Stimulated activated CD4-positive, alpha-beta T cell treated with anti-CD3 and anti-CD28 coated beads, Interleukin-4, amount 100 ng/mL, for 1 hour (primary cell): ENCODE data around the gene JCHAIN.
"Not testable (repeated sequence)": the region's sequence is repeated elsewhere in the genome, so short reads cannot be mapped to it uniquely, and the experiment has no call there.

Experiments
- DNase-seq: peaks from one replicate; pipeline ENCODE4 v3.0.0-alpha.2; 2020

JCHAIN gene

DNA sequence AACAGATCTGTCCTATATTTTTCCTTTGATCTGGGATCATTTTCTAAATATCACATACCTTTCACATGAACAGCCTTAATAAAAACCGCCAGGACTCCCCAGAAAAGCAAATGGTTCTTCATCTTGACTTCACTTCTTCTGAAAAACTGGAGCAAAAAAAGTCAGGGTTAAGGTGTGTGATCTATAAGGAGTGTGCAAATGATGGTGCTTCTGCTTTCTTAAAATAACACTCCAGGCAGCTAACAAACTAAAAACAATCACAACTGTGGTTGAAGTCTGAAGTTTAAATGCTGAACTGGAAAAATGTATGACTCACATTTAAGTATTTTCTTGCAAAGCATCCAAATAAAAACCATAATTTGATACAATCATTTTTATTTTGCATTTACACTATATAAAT lies at the start of gene JCHAIN:
TSS of gene JCHAIN (minus strand) at position 140 of the 400 bp plus-strand sequence. CDS start at position 122, 18 bp downstream.
- no peak for DNase-seq

DNA sequence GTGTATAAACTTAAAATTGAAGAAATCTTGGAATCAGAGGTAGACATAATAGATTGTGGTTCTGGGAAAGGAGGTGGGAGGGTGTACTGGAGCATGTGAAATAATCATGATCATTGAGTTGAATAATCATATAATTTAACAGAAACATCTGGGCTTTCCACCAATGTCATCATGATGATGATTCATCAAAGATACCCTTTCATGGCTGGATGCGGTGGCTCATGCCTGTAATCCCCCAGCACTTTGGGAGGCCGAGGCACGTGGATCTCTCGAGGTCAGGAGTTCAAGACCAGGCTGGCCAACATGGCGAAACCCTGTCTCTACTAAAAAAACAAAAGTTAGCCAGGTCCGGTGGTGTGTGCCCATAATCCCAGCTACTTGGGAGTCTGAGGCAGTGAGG lies 48.8 kb upstream of the JCHAIN start:
- DNase-seq = no peak

DNA sequence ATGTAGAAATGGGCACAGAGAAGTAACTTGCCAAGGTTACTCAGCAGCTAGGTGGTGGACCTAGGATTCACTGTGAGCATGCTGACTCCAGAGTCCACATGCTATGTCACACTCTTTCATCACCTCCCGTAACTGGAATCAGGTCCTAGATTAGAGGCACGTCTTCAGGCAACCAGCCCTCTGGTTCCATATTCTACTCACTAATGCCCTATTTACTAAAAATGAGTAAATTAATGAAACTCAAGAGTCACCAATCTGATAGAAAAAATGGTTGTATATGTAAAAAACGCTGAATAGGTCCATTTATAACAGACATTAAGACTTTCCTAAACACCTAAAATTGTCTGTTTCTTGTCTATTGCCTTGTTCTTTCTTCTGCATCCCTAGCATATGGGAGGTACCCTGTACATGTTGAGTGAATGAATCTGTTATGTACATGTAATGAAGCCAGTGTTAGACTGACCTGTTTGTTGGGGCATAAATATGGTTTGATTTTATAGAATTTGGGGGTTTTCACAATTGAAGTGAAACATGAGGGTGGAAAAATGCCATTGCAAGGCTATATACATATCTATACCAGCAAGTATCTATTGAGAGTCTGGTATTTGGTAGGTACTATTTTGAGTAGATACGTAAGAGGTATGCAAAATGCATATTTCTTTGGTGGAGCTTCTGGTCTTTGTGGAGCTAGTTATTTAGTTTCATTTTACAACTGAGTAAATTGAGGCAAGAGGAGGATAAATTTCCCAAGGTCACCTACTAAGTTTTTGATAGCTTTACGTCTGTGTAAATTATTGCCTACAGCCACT lies 48.0 kb upstream of the JCHAIN start:
- no peak for DNase-seq

DNA sequence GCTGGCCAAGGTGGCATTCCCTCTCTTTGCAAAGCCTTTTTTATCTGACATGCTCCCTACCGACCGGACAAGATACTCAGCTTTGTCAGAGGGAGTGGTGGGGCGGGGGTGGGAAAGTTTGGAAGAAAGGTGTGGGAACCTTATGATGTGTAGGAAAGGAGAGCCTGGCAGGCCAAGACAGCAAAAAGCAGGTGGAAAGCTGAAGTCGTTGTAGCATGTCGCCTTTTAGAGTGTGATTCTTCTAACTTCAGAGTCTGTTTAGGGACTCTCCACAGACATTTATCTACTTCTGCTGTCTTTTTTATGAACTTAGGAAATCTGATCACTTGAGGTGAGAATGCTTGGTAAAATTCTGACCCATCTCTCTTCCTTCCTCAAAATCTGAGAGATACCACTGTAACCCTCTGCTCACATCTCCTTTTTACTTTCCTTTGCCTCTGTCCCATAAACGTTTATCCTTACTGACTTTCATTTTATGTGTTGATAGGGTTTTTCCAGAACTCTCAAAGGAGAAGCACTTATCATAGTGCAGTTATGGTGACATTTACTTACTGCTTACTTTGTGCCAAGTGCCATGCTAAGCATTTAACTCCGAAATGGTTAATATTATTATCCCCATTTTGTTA lies 47.3 kb upstream of the JCHAIN start:
- DNase-seq = no peak

DNA sequence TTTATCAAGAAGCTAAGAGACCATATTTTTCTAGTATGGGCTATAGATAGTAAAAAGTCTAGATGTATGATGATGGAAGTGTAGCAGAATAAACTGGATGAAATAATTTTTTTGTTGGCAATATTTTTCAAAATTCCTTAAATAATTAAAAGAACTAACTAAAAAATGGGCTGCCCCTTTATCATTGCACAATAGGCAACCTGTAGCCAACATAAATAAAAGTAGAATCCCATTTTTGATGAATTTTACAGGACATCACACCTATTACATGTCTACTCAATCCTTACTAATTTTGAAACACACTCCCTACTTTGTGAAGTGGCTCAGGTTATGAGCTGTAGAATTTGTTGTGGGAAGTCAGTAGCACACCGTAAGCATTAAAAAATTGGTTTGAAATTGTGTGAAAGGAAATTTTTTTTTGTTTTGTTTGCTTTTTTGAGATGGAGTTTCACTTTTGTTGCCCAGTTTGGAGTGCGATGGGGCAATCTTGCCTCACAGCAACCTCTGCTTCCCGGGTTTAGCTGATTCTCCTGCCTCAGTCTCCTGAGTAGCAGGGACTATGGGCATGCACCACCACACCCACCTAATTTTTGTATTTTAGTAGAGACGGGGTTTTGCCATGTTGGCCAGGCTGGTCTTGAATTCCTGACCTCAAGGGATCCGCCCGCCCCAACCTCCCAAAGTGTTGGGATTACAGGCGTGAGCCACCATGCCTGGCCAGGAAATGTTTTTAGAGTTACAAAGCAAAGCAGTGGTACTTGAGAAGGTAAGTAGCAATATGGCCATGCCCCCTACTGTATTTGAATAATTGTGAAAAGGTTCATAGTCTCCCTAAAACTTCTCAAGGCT lies 46.5 kb upstream of the JCHAIN start:
- no peak for DNase-seq

DNA sequence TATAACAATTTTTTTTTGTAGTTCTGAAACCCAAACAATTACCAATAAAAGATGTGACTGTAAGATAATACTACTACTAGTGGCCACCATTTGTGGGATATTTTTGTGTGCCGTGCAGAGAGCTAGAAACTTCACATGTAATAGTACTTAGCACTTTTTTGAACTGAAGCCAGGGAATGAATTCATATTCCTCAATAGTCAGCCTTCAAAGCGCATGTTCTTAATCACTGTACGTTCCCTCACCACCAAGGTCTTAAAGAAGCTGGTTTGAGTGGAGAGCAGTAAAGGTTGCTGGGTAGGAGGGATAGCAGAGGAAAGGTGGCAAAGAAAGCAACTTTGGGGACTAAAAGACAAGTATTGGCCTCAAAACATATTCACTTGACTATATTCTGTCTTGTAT lies 45.8 kb upstream of the JCHAIN start:
- no peak for DNase-seq

DNA sequence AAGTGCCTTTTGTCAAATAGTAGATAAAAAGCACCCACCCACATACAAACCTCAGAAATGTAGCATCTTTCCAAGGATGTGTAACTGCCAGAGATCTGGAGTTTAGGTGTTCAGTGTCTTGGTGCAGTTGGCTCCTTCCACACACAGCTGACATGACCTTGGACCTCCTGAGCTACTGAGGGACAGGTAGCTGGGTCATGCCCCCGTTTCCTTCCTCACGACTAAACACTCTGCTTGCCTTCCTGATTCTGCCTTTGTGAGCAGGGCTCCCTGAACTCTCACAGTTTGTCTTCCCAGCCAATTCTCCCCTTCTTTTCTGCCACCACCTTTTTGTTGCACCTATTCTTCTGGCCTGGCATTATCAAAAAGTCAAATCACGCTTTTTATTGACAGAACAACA lies 45.3 kb upstream of the JCHAIN start:
- no peak for DNase-seq

DNA sequence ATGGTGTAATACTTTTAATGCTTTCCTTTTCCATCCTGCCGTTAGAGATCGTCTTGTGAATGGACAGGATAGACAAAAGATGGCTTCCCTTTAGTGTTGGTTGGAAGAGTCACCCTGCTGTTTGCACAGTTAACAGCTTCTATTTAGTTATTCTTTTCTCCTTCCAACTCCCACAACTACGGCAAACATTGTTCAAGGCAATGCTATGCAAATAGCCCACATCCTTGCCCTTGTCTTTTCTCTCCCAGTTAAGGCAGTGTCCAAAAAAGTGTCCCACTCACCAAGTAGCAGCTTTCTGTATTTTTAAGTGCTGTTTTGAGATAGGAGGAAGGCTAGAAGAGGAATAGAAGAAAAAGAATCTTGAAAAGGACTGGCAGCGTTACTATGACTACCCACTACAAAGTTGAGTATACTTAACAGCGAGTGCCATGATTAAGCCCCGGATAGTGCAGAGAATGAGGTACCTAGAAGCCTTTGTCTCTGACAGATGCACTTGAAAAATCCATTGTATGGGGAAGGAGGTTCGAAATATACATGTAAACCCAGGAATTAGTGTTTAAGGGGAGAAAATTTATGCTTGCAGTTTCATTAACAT lies 43.4 kb upstream of the JCHAIN start:
- no peak for DNase-seq

DNA sequence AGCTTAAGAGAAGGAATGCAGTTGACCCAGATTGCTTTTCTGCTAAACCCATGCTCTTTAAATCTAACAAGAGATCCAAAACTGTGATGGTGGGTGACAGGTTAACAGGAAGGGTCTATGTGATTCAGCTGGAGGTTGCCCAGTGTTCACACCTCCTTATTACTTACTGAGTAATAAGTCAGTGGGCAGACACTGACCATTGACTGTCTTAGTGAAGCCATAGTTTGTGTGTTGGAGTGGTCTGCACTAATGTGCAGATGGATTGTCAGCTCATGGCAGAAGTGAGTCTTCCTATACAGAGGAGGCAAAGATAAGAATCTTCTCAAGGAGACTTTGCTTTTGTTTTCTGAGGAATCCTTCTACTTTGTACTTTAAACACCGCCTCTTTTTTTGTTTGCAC lies 40.2 kb upstream of the JCHAIN start:
- no peak for DNase-seq

DNA sequence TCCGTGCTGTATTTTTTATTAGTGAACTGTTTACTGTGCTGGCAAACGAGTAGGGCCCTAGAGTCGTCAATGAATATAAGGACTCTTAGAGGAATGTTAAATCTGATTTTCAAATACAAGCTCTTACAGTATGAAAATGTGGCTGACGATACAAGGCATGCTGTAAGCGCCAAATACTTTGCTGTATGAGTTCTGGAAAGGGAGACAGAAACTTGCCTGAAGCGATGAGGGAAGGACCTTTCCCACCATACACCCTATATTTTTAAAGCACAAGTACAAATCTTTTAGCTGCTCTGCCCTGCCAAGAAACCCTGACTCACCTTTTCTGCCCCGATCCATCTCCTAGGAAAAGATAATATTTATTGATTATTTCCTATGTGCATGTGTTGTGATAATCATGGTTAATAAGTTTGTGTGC lies 39.7 kb upstream of the JCHAIN start:
- DNase-seq = no peak

DNA sequence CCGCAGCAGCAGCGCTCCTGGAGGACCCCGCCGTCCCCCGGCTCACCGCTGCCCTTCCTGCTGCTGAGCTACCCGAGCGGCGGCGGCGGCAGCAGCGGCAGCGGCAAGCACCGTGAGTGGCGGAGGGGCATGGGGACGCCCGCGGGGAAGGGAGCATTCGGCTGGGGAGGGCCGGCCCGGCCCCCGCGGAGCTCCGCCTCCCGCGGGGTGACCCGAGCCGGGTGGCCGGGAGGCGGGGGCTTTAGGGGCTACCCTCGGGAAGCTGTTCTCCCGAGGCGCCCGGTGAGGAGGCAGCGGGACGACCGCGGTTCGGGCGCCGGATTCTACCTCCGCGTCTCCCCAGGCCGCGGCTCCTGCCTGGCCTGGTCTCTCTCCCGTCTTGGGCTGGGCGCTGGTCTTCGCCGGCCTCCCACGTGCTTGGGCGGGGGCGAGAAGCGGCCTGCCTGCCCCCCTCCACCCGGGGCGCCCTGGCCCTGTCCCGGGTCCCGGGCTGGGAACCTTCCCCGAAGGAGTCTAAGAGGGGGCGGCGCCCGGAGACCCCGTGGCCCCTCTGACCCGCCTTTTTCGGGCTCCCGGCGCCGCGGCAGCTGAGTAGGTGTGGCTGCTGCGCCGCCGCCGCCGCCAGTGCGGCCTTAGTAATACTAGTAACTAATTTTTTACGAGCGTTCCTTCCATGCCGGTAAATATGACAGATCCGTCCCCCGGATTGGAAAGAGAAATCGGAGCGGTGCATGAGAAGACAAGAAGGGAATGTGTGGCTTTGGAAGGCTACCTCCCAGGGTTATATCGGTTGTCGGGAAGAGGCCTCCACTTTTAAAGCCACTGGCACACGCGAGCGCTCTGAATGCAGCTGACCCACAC lies 39.1 kb upstream of the JCHAIN start:
- DNase-seq = peak; percentile 73

DNA sequence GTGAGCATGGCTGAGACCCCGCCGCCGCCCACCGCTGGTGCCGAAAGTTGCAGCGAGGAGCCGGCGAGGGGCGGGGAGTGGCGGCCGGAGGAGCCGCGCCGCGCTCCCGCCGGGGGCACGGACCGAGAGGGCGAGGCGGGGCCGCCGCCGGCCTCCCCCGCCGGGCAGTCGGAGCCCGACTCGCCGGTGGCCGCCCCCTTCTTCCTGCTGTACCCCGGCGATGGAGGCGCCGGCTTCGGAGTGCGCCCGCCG lies 38.5 kb upstream of the JCHAIN start:
- no peak for DNase-seq

DNA sequence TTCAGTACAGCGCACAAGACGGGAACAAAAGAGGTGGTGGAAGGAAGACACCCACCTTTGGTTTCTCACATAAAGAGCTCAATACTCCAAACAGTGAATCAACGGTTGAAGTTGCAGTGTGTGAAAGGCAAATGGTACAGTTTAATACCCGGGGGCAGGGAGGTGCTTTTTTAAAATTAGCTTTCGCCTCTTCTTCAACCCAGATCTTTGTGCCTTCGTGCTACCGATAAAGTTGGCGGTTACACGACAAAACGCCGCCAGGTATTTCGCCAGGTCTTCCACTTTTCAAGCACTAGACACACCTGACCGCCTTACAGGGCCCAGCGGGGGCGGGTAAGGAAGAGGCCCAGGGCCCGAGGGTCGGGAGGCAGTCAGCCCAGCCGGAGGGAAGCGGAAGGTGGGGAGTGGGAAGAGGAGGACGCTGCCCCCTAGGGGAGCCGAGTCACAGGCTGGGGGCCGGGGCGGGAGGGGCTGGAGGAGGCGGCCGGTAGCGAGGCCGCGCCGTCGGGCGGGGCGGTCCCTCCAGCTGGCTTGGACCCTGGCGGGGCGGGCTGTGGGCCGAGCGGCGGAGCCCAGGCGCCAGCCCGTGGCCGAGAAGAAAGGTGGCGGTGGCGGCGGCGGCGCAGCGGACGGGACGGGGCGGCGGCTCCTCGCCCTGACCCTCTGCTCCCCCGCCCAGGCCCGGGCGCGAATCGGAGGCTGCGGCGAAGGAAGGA lies 38.1 kb upstream of the JCHAIN start:
- DNase-seq = peak; percentile 51

DNA sequence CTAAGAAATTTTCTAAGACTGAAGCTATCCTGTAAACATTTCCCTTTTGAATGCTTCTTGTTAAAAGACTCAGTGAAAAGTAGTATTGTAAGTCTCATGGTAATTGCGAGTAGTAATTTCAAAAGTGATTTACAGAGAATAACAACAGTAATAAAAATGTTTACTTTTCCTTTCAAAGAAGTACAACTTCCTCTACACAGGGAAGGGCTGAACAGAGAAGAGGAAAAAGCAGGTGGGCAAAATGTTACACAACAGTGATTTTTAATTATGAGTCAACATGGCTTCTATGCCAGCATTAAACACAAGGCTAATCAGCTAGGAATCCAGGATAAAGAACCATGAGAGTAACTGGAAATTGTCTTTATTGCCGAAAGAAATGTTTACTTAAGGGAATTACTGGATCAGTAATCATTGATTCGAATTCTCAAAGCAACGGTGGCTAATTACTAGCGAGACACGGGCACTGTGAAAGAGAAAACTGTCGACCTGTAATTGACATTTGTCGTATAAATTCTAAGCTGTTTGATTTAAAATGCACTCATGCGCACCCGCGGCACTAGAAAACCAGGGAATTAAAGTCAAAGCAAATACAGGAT lies 37.4 kb upstream of the JCHAIN start:
- DNase-seq = no peak

DNA sequence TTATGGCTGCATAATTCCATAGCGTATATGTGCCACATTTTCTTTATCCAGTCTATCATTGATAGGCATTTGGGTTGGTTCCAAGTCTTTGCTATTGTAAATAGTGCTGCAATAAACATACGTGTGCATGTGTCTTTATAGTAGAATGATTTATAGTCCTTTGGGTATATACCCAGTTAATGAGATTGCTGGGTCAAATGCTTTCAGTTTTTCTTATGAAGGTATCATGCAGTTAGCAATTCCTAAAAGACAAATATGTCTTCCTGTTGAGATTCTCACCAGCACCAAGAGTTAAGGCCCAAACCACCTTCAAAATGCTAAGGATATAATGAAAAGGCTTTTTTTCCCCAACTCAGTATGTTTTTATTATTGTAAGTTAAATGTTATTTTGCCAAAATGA lies 36.3 kb upstream of the JCHAIN start:
- DNase-seq = not testable (repeated sequence)

DNA sequence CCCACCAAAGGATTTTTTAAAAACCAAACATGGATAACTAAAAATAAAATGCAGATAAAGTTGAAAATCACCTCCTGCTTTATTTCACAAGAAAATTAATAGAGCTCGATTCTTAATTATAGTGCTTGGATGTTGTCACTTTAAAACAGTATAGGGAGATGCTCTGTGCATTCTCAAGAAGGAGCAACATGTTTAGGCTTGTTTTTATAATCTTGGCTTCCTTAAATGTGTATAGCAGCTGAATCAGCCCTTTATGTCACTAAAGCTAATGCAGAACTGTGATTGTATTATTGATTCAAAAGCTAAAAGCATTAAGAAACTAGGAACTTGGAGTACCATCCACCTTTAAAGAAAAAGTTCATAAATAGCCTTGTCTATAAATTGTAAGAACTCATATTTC lies 35.0 kb upstream of the JCHAIN start:
- DNase-seq = no peak

DNA sequence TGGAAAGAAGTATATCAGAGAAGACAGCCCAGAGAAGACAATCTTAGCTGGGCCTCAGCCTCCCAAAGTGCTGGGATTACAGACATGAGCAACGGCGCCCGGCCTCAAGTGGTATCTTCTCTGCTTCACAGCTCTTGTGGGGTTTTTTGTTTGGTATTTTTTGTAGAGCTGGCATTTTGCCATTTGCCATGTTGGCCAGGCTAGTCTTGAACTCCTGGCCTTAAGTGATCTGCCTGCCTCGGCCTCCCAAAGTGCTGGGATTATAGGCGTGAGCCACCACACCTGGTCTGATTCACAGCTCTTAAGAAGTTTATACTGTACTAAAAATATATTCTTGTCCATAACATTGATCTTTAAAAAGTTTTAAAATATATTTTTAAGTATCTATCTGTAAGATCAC lies 34.4 kb upstream of the JCHAIN start:
- no peak for DNase-seq

DNA sequence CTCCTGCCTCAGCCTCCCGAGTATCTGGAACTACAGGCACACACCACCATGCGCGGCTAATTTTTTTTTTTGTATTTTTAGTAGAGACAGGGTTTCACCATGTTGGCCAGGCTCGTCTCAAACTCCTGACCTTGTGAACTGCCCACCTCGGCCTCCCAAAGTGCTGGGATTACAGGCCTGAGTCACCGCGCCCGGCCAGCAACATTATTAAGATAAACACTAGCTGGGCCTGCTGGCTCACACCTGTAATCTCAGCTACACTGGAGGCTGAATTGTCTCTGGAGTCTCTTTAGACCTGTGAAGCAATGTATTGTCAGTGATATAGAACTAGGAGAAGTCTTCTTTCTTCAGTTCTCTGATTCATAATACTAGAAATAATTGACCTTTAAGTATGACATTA lies 32.1 kb upstream of the JCHAIN start:
- not testable (repeated sequence) for DNase-seq

DNA sequence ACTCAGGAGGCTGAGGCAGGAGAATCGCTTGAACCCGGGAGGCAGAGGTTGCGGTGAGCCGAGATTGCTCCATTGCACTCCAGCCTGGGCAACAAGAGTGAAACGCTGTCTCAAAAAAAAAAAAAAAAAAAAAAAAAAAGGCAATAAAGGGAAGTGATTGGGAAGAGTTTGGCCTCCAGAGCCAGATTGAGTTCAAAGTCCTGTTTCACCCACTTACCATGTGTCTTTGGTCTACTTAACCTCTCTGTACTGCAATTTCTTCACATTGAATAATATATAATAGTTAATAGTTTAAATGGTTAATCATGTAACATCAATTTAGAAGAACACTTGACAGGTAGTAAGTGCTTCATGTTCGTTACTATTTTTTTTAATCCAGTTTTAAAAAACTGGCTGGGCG lies 28.3 kb upstream of the JCHAIN start:
- DNase-seq = not testable (repeated sequence)

DNA sequence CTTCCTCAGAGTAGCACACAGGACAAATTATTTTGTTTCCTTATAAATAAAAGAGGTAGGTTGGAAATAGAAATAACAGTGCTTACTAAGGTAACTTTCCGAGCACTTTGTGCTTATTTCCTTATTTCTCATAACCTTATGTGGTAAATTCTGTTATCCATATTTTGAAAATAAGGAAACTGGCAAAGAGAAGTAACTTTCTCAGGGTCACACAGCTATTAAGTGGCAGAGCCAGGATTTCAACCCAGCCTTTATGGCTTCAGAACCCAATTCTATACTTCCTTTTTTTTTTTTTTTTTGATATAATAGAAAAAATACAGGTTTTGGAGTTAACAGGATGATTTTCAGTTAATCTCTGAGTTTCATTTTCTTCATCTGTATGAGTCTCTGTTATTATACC lies 25.4 kb upstream of the JCHAIN start:
- no peak for DNase-seq

DNA sequence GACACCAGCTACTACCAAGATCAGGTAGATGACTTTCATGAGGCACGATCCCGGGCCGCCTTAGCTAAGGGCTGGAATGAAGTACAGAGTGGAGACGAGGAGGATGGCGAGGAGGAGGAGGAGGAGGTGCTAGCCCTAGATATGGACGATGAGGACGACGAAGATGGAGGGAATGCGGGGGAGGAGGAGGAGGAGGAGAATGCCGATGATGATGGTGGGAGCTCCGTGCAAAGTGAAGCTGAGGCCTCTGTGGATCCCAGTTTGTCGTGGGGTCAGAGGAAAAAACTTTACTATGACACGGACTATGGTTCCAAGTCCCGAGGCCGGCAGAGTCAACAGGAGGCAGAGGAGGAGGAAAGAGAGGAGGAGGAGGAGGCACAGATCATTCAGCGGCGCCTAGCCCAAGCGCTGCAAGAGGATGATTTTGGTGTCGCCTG lies 22.5 kb upstream of the JCHAIN start:
- DNase-seq = peak; percentile 10
